Skin epidermis (tissue), 12 donors: ENCODE results near the gene CENPO.

ENCODE experiments used
- H3K27ac ChIP-seq, 21 experiments: fragments of 200-600 bp; sonication (generic) in 11 of 21; one replicate each; pipeline ENCODE4 v1.5.0; 2020; ENCODE audit warnings: mild to moderate bottlenecking in 3 of 21, inconsistent platforms in 2 of 21, moderate library complexity in 2 of 21
- H3K4me3 ChIP-seq, 7 experiments: fragments of 200-600 bp; sonication (generic) in 2 of 7; one replicate each; pipeline ENCODE4 v1.5.0; 2020; ENCODE audit warnings: inconsistent platforms in 2 of 7, mild to moderate bottlenecking in 2 of 7, moderate library complexity in 1 of 7

The CENPO gene

DNA sequence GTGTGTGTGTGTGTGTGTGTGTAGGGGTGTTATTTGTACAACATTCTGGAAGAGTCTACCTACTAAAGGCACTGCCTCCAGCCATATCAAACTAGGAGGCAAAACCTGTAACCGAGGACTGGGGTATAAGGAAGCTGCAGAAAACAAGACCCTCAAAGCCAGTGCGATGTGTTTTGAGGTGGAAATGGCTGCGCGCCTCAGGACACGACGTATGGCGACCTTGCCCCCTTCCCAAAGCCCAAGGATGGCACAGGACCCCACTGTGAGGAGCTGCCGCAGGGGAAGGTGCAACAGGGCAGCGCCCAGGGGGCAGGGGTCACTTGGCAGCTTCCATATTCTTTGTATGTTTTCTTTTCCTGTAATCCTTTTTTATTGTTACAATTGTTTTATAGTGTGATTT, 59.8 kb downstream of the CENPO start:
- Histone ChIP-seq H3K27ac (no peak overlapping the region), H3K4me3 (no peak overlapping the region)

DNA sequence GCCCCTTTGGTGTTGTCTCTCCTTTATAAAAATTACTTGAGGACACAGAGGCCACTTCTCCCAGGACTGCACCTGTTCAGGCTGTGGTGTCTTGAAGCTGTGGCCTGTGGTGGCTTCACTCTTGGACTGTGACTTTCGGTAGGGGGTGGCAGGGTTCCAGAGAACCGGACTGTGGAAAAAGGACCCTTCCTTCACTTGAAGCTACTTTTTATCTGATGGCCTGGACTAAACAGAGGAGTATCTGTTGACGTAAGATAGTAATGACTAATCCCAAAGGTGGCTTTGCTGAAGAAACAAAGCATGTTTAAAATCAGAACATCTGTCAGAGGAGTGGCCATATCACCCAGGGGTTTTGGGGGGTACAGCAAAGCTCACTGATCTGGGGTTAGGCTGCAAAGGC, 60.8 kb downstream of the CENPO start:
- peak overlapping the region in 8 of 21 experiments; percentile 30 to 70 (median 57) for H3K27ac ChIP-seq
- no peak overlapping the region for H3K4me3 ChIP-seq

DNA sequence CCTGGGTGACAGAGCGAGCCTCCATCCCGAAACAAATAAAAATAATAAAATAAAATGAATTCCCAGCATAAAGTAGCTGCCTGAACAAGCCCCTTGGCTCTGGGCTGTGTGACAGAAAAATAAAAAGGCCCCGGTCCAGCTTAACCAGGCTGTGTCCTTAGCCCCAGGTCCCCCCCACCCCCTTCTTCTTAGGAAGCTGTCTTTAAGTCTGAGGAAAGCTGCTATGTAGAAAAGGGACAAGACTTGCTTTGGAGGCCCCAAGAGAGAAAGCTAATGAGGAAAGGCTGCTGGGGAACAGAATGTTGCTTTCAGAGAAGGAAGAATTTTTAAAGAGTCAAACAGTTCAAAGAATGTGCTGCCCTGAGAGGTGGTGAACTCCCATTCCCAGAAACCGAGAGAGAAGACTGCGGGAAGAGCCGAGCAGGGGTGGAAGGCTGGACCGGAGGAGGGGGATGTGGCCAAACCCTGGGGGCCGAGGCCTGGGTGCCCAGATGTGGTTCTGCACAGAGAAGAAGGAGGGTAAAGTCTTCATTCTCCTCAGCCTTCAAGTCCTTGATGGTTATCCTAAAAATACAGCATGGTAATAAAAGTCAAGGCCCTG, 61.9 kb downstream of the CENPO start:
- H3K4me3 ChIP-seq: no peak overlapping the region
- H3K27ac ChIP-seq: peak overlapping the region in 18 of 21 experiments; percentile 12 to 79 (median 58)

DNA sequence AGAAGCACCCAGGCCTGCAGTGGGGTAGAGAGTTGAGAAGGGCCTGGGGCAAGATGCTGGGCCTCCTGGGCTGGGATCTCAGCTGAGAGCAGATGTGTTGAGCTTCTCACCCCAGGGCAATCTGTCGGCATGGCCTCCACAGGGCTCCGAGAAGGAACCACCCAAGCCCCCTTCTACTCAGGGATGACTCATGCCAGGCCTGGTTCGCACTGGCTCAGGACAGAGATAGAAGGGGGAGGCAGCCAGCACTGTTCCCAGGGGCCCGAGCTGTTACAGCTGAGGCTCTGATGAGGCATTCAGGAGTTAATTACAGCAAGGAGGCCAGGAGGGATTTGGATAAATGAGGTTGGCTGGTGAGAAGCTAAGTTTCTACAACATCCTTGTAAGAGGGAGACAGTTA, 62.5 kb downstream of the CENPO start:
- Histone ChIP-seq H3K4me3 (no peak overlapping the region), H3K27ac (peak overlapping the region in 18 of 21 experiments; percentile 12 to 79 (median 57))

DNA sequence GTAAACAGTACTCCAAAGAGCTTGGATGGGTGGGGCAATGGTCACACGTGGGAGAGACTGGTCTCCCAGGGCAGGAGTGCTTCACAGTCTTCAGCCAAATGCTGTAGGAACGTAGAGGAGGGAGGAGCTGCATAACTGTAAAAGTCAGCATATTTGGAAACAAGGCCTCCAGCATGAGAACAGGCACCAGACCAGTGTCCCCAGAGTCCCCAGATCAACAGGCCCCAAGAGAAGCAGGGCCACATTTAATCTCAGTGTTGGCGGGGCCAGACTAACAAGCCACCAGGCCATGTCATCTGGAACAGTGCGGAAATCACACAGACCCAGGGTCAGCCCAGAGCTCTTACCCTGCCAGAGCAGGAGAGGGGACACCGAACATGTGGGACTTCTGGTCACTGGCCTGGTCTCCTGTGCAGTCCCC, 63.6 kb downstream of the CENPO start:
- Histone ChIP-seq H3K27ac (peak overlapping the region in 11 of 21 experiments; percentile 18 to 79 (median 58)), H3K4me3 (no peak overlapping the region)

DNA sequence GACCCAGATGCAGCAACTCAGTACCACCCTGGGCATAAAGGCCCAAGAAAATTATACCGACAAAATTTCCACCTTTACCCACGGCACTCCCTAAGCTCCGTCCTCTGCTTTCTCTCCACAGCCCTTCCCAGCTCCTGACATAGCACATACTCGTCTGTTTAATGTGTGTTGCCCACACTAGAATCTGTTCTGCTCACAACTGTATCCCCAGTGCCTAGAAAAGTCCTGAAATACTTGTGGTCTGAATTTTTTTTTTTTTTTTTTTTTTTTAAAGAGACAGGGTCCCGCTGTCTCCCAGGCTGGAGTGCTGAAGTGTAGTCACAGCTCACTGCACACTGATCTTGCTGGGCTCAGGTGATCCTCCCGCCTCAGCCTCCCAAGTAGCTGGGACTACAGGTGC, 64.5 kb downstream of the CENPO start:
- peak overlapping the region in 4 of 21 experiments; percentile 35 to 70 (median 48) for H3K27ac ChIP-seq
- no peak overlapping the region for H3K4me3 ChIP-seq

DNA sequence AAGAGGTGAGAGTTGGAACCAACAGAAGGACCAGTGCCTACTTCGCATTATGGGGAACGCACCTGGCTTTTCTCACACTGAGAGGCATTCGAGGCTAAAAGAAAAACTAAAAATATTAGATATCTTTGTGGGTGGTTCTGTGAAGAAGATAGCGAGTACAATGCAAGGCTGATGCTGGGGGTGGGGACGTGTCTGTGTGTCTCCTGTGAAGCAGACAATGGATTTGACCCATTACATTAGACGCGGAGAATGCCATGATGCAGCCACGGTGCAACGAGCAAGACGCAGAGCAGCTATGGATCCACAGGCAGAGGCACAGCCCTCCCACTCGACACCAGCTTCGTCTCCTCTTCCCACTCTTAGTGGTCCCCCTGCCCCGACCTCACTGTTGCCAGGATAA, 65.8 kb downstream of the CENPO start:
- Histone ChIP-seq H3K4me3 (no peak overlapping the region), H3K27ac (no peak overlapping the region)

DNA sequence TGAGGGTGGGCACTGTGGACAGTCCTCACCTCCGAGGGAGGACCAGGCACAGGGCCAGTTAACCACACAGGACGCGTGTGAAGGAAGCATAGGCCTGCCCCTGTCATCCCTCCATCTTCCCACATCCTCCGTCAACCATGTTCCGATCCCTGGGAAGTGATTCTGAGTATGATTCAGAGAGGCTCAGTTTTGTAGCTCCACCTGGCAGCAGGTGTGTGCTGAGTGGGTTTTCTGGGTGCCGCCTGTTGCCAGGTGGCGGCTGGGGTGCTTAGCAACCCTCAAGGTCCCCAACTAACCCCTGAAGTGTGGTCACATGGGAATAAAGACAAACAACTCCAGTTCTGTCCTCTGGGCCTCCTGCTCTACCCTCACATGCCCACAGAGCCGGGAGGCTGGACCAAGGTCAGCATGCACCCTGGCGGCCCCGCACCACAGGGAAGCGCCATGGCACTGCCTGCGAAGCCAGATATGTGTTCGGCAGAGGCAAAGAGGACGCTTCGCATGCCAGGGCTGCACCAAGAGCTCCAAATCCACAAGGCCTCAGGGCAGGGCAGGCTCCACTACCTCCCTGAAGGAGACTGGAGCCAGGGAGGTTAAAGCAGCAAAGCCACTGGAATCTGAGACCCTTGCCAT, 66.9 kb downstream of the CENPO start:
- Histone ChIP-seq H3K4me3 (no peak overlapping the region), H3K27ac (no peak overlapping the region)

DNA sequence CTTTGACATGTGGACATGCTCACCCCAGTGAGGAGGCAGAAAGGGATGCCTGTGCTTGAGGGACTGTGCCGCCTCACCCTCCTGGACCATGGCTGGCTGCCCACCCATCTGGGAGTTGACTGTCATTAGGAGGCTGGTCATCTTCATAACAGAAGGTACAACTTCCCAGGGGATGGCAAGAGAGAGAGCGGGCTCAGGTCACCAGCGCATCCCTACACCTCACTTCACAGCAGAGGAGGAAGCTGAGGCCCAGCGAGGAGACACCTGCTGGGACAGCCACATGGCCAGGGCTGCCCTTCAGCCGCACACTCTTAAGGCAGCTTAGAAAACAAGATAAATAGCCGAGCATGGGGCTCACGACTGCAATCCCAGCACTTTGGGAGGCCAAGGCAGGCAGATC, 67.4 kb downstream of the CENPO start:
- Histone ChIP-seq H3K4me3 (no peak overlapping the region), H3K27ac (no peak overlapping the region)

DNA sequence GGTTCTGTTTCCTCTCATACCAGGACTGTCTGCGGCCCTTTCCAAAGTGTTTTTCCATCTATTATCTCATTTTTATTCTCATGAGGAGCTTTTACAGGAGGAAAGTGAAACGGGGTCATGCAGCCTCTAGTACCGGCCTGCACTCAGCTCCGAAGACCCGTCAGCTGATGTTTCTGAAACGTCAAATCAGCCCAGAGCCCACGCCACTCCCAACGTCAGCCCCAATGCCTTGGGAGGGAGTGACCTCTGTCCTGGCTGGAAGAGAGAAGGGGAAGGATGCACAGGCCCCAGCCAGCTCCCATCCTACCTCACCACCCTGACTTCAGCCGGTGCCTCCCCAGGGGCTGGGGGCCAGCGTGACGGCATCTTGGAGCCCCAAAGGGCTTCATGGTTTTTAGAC, 68.3 kb downstream of the CENPO start:
- peak overlapping the region in 1 of 21 experiments; percentile 22 for H3K27ac ChIP-seq

DNA sequence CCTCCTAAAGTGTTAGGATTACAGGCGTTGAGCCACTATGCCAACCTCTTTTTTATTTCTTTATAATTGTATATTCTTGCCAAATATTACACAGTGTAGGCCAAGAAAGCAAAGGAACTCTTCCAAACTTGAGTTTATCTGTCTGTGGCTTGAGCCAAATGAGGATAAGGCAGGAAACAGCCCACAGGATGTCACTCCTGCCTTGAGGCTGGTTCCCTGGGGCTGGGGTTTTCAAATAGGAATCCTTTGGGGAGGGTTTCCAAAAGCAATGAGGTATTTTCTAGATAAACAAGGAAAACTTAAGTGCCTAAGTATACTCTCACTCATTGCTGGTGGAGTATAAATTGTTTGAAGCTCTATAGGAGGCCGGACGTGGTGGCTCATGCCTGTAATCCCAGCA, 70.4 kb downstream of the CENPO start:
- Histone ChIP-seq H3K27ac (no peak overlapping the region), H3K4me3 (no peak overlapping the region)

More for the DNA sequence above, 68.3 kb downstream of the CENPO start:
- no peak overlapping the region for H3K4me3 ChIP-seq

DNA sequence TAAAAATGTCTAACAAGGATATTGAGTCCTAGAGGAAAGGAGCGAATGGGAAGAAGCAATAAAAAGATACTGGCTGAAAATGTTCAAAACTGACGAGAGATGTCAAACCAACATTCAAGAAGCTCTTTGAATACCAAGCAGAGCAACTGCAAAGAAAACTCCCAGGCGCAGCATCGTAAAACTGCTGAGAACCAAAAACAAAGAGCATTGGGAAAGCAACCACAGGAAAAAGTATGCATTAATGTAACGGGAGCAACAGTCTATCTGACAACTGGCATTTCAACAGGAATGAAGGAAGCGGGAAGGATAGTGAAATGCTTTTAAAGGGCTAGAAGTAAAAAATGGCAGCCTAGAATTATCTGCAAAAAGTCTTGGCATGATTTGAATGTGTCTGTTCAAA, 73.7 kb downstream of the CENPO start:
- no peak overlapping the region for H3K4me3 ChIP-seq
- no peak overlapping the region for H3K27ac ChIP-seq

DNA sequence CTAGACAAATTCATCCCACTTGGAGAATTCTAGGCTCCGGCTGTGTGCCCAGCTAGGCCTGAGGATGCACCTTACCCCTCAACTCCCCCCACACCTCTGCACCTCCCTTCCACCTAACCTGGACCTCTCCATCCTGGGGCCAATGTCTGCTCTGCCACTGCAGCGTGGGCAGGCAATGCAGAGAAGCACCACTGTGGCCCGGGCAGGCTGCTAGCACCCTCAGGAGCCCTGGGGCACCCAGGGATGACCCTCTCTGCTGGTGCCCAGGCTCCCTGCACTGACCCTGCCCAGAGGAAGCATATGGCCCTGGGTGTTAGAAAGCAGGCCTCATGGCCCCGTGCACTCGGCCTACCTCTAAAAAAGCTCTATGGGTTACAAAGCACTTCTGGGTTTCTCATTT, 77.2 kb downstream of the CENPO start:
- H3K27ac ChIP-seq: no peak overlapping the region
- no peak overlapping the region for H3K4me3 ChIP-seq

DNA sequence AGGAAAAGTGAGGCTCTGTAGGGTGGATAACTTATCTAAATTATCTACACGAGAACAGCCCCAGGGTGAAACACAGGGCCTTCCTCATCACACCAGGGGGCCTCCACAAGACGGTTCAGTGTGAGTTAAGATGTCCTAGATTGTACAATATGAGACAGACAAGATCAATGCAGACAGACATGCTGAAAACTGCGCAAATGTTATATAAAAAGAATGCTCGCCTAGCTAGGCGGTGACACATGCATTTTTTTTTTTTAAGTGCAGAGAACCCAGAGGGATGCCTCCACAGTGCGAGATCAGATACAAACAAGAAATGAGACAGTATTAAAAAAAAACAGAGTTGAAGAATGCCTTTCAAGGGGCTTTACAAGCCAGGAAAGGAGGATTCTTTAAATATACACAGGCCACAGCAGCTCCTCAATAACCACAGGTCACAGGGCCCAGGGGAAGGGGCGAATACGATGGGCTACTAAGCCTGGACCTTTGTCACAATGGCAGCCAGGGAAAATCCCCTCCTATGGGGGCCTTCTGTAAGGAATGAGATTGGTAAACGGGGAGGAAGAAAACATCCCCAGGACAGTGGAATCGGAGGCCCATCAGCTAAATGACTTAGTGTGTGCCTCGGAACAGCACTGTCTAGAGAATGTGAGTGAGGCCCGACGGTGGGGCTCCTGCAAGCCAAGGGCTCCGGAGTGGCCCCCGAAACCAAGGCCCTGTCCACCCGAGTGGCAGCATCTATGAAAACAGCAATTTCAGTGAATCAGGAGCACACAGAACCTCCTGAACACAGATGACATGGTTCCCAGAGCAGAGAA, 77.9 kb downstream of the CENPO start:
- H3K4me3 ChIP-seq: no peak overlapping the region
- H3K27ac ChIP-seq: peak overlapping the region in 1 of 21 experiments; percentile 21

DNA sequence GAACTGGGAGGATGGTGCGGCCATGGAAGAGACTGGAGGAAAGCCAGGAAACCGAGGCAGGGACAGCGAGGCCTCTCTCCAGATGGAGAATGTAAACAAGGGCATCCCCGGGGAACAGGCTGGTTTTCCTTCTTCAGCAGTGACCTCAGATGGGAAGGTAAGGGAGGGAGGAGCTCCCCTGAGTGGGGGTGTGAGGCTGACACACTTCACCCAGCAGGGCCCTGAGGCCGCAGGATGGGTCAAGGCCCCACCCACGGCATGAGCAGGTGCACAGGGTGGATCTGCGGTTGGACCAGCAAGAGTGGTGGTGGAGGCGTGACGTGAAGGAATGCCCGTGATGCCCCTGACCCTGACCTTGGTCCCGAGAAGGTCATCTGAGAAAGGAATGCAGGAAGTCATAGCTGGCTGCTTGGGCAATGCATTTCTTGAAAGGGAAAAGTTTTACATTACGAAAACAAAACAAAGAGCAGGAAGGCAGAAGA, 78.7 kb downstream of the CENPO start:
- Histone ChIP-seq H3K4me3 (no peak overlapping the region), H3K27ac (peak overlapping the region in 3 of 21 experiments; percentile 4 to 60 (median 14))
